Esophagus squamous epithelium (tissue), 4 donors: ENCODE results near the gene TRAF3IP1.
"Not testable (repeated sequence)": the region's sequence is repeated elsewhere in the genome, so short reads cannot be mapped to it uniquely, and the experiment has no call there.

ENCODE experiments used
- CTCF ChIP-seq, 6 experiments: fragments of 450-650 bp in 4 of 6; fragments of 200-600 bp in 2 of 6; sonication (generic) in 2 of 6; IDR thresholded peaks; one replicate each; pipeline ENCODE4 v1.5.1; 2016 to 2019; ENCODE audit warnings: antibody characterized with exemption in 6 of 6, mild to moderate bottlenecking in 4 of 6, moderate library complexity in 4 of 6
- POLR2A ChIP-seq, 4 donors: fragments of 450-650 bp; IDR thresholded peaks; one replicate each; pipeline ENCODE4 v1.6.1; 2017; ENCODE audit warnings: antibody characterized with exemption in 4 of 4, mild to moderate bottlenecking in 4 of 4, moderate library complexity in 3 of 4

- not testable (repeated sequence) for TF ChIP-seq CTCF, POLR2A (IDR thresholded peaks at IDR 0.05)
Measured at GRCh38 chr2:238405217-238405555, 84.9 kb downstream of the TRAF3IP1 start.
